ENCODE data around the gene NRCAM.

DNA sequence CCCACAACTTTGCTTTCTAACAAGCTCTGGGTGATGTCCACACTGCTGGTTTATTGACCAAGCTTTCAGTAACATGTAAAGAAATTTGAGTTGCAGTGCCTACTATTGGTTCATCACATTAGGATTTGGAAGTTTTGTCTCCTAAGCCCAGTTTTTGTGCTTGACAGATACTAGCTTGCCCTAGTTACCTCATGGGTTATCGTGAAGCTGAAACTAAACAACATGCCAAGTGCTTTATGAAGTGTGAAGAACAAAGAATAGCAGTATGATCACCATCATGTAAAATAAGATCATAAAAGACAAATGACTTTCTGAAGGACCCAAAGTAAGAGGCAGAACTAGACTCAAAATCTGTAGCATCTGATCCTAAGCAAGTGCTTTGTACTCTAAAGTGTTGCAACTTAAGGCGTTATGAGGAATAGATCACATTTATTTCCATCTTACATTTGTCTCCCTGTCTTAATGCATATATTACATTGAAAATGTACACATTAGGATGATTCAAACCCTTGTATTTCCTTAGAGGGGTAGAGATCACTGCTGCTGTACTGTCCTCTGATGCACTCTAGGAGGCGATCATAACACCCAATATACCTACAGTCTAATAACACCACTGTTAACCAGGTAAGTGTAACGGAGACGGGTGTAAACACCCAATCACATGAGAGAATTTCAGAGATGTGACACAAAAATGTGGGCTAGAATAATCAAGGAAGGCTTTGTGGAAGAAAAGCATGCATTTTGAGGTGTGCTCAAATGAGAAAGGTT is 71.3 kb downstream of the NRCAM start:
- TF ChIP-seq POLR2A (IDR thresholded peaks at IDR 0.05), result no peak
- TF ChIP-seq, protein P1, sequence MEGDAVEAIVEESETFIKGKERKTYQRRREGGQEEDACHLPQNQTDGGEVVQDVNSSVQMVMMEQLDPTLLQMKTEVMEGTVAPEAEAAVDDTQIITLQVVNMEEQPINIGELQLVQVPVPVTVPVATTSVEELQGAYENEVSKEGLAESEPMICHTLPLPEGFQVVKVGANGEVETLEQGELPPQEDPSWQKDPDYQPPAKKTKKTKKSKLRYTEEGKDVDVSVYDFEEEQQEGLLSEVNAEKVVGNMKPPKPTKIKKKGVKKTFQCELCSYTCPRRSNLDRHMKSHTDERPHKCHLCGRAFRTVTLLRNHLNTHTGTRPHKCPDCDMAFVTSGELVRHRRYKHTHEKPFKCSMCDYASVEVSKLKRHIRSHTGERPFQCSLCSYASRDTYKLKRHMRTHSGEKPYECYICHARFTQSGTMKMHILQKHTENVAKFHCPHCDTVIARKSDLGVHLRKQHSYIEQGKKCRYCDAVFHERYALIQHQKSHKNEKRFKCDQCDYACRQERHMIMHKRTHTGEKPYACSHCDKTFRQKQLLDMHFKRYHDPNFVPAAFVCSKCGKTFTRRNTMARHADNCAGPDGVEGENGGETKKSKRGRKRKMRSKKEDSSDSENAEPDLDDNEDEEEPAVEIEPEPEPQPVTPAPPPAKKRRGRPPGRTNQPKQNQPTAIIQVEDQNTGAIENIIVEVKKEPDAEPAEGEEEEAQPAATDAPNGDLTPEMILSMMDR (IDR thresholded peaks at IDR 0.05), result no peak

Data from vagina (tissue), 2 donors.